ENCODE results near the gene CREB5. TPM values are rescaled to one million over a fixed set of nuclear protein-coding genes. Genes with fewer than 3 reads are reported as not detected.

CREB5 gene
- total RNA-seq, 1 donor from 2014 or later: 4.6 TPM

DNA sequence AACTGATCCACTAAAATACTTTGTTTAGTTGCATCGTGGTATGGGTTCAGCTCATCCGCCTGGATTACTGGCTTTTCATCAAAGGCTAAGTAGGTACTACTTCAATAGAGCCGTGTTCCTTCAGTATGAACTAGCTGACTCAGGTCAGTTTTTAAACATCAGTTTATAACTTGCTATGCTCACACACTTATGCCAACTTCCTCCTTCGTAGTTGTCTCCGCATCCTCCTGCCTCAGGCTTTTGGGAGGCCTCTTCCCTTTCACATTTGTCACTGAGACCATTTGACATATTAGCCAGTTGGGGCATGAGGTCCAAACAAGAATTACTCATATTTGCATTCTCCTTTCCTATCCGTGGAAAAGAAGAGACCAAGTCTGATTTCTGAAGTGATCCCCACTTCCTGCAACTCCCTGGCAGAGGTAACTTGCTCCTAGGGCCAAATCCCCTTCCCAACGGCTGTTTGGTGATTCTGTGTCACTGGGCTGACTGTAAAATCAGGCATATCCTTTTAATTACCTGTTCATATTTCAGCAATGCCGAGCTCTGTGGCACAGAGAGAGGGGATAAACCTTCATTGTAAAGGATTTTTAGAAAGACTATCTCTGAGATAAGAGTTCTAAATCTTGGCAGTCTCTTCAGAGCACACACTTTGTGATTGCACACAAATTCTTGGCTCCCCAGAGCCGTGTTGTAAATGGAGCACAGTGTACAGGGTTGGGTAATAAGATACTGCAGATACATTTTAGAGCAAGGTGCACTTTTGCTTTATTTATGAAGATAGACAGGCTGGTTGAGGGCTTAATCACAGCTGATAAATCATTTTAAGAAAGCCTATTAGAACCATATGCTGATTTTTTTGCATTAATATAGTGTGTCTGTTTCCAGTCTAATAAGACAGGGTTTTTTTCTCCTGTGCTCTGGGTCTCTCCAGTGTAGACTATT is 108.0 kb downstream of the CREB5 start:
- TF ChIP-seq, protein P1, sequence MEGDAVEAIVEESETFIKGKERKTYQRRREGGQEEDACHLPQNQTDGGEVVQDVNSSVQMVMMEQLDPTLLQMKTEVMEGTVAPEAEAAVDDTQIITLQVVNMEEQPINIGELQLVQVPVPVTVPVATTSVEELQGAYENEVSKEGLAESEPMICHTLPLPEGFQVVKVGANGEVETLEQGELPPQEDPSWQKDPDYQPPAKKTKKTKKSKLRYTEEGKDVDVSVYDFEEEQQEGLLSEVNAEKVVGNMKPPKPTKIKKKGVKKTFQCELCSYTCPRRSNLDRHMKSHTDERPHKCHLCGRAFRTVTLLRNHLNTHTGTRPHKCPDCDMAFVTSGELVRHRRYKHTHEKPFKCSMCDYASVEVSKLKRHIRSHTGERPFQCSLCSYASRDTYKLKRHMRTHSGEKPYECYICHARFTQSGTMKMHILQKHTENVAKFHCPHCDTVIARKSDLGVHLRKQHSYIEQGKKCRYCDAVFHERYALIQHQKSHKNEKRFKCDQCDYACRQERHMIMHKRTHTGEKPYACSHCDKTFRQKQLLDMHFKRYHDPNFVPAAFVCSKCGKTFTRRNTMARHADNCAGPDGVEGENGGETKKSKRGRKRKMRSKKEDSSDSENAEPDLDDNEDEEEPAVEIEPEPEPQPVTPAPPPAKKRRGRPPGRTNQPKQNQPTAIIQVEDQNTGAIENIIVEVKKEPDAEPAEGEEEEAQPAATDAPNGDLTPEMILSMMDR (IDR thresholded peaks at IDR 0.05; ENCODE audit: unreplicated experiment): no peak
- no peak overlapping the region for H3K4me3 Mint-ChIP-seq (ENCODE audit: low read depth)
- peaks cover 61% of the 10 kb centered on the region for H3K27me3 Mint-ChIP-seq
- no peaks in the 10 kb centered on the region for H3K4me1 Mint-ChIP-seq (ENCODE audit: low read depth)
- H3K27ac Mint-ChIP-seq: no peak overlapping the region
- no peak for DNase-seq (ENCODE audit: low spot score, unreplicated experiment)
- no peaks in the 10 kb centered on the region for H3K36me3 Mint-ChIP-seq (ENCODE audit: insufficient read depth)
- H3K9me3 Mint-ChIP-seq (ENCODE audit: low read depth): no peaks in the 10 kb centered on the region

DNA sequence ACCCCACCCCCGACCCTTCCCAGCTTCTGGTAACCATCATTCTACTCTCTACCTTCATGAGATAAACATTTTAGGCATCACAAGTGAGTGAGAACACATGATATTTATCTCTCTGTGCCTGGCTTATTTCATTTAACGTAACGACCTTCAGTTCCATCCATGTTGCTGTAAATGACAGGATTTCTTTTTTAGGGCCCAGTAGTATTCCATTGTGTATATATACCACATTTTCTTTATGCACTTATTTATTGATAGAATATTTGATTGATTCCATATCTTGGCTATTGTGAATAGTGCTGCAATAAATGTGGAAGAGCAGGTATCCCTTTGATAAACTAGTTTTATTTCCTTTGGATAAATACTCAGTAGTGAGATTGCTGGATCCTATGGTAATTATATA is 112.7 kb downstream of the CREB5 start:
- no peak overlapping the region for H3K4me3 Mint-ChIP-seq (ENCODE audit: low read depth)
- H3K9me3 Mint-ChIP-seq (ENCODE audit: low read depth): no peaks in the 10 kb centered on the region
- DNase-seq (ENCODE audit: low spot score, unreplicated experiment): no peak
- H3K36me3 Mint-ChIP-seq (ENCODE audit: insufficient read depth): no peaks in the 10 kb centered on the region
- H3K27ac Mint-ChIP-seq: no peak overlapping the region
- no peaks in the 10 kb centered on the region for H3K4me1 Mint-ChIP-seq (ENCODE audit: low read depth)
- TF ChIP-seq, protein P1 (IDR thresholded peaks at IDR 0.05; ENCODE audit: unreplicated experiment): no peak
- H3K27me3 Mint-ChIP-seq: peaks cover 34% of the 10 kb centered on the region

DNA sequence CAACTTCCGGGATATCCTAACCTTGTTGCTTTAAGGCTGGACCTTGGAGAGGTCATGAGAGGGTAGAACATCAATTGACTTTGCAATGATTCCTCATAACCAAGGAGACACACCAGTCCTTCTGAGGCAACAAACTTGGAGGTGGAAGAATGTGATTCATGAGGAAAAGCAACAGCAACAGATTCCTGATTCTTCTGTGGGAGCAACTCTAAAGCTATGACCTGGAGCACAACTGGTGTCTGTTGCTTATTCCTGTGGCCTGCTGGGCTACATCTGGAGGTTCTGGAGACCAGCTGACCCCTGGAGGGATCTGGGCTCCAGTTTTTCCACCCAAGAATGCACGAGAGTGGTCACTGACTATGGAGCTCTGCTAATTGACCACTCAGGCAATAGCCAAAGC is 116.6 kb downstream of the CREB5 start:
- TF ChIP-seq, protein P1 (IDR thresholded peaks at IDR 0.05; ENCODE audit: unreplicated experiment): no peak
- H3K27me3 Mint-ChIP-seq: peaks cover 23% of the 10 kb centered on the region
- no peaks in the 10 kb centered on the region for H3K4me1 Mint-ChIP-seq (ENCODE audit: low read depth)
- DNase-seq (ENCODE audit: low spot score, unreplicated experiment): no peak
- H3K4me3 Mint-ChIP-seq (ENCODE audit: low read depth): no peak overlapping the region
- H3K36me3 Mint-ChIP-seq (ENCODE audit: insufficient read depth): peaks cover 1% of the 10 kb centered on the region
- H3K9me3 Mint-ChIP-seq (ENCODE audit: low read depth): peaks cover 3% of the 10 kb centered on the region
- no peak overlapping the region for H3K27ac Mint-ChIP-seq

DNA sequence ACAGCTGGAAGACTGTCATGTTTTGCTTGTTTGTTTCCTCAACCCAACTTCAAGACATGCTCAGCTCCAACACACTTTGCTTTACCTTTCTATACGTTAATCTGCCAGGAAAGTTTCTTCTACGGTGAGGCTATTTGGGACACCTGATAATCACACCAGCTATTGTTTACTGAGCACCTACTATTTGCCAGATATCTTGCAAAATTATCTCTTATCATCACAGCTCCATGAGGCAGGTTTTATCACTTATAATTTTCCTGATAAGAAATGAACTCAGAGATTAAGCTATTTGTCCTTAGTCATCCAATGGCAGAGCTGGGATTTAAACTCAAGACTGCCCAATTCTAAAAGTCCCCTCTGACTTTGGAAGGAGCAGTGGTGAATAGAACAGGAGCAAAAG is 117.4 kb downstream of the CREB5 start:
- Mint-ChIP-seq H3K27me3 (peaks cover 29% of the 10 kb centered on the region), H3K4me3 (ENCODE audit: low read depth) (no peak overlapping the region), H3K4me1 (ENCODE audit: low read depth) (no peaks in the 10 kb centered on the region), H3K9me3 (ENCODE audit: low read depth) (peaks cover 3% of the 10 kb centered on the region), H3K36me3 (ENCODE audit: insufficient read depth) (peaks cover 1% of the 10 kb centered on the region), H3K27ac (no peak overlapping the region)
- TF ChIP-seq, protein P1 (IDR thresholded peaks at IDR 0.05; ENCODE audit: unreplicated experiment): no peak
- DNase-seq (ENCODE audit: low spot score, unreplicated experiment): no peak

DNA sequence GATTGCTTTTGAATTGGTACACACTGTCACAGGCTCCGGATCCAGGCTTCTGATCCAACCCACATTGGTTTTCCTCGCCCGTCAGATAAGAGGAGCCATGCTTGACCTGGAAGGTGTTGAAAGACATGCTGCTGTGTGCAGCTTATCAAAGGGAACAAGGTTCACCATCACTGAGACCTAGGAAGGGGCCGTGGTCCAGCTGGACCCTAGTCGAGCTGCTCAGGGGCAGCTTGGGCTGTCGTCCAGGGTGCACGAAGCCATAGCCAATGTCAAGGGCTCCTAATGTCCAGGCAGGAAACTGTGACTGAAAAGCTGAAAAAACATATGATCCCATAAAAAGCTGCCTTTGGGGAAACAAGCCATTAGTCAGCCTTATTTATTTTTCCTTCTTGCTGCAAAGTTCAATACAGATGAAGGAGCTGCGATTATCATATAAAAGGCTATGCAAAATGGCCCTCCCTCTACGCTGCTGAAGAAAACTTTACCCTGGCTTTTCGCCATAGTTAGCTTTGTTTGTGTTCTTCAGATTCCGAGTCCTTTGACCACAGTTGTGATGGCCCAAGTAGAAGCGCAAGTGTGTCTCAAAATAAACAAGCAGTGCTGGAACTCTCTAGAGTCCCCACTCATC is 118.0 kb downstream of the CREB5 start:
- Mint-ChIP-seq H3K4me3 (ENCODE audit: low read depth) (no peak overlapping the region), H3K27ac (no peak overlapping the region), H3K9me3 (ENCODE audit: low read depth) (peaks cover 3% of the 10 kb centered on the region), H3K36me3 (ENCODE audit: insufficient read depth) (peaks cover 1% of the 10 kb centered on the region), H3K27me3 (peaks cover 33% of the 10 kb centered on the region), H3K4me1 (ENCODE audit: low read depth) (no peaks in the 10 kb centered on the region)
- TF ChIP-seq, protein P1 (IDR thresholded peaks at IDR 0.05; ENCODE audit: unreplicated experiment): no peak
- no peak for DNase-seq (ENCODE audit: low spot score, unreplicated experiment)

Measured in progenitor cell of endocrine pancreas (in vitro differentiated cells).